ENCODE results near the gene BSX. TPM values are rescaled to one million over a fixed set of nuclear protein-coding genes. Genes with fewer than 3 reads are reported as not detected.

The BSX gene
- total RNA-seq, 1 experiment from 2014 or later: not detected

- H3K9me3 ChIP-seq (replicated peaks): no peaks in the 10 kb centered on the region
- no peaks in the 10 kb centered on the region for H3K27me3 ChIP-seq
- H3K27ac ChIP-seq: no peak overlapping the region
- H3K4me1 ChIP-seq: no peaks in the 10 kb centered on the region
- H3K4me3 ChIP-seq: no peak overlapping the region
- H3K36me3 ChIP-seq: no peaks in the 10 kb centered on the region
- DNase-seq: no peak
Measured at GRCh38 chr11:122978299-122978620, 3.4 kb downstream of the BSX start.

GRCh38 chr11:122977470-122978298 is 4.0 kb downstream of the BSX start:
- no peaks in the 10 kb centered on the region for H3K9me3 ChIP-seq (replicated peaks)
- H3K27ac ChIP-seq: no peak overlapping the region
- H3K36me3 ChIP-seq: no peaks in the 10 kb centered on the region
- H3K4me1 ChIP-seq: no peaks in the 10 kb centered on the region
- no peak overlapping the region for H3K4me3 ChIP-seq
- no peaks in the 10 kb centered on the region for H3K27me3 ChIP-seq
- DNase-seq: no peak

GRCh38 chr11:122976734-122977469 is 4.7 kb downstream of the BSX start:
- Histone ChIP-seq H3K36me3 (no peaks in the 10 kb centered on the region), H3K27me3 (no peaks in the 10 kb centered on the region), H3K4me1 (no peaks in the 10 kb centered on the region), H3K4me3 (no peak overlapping the region), H3K27ac (no peak overlapping the region), H3K9me3 (replicated peaks) (no peaks in the 10 kb centered on the region)
- no peak for DNase-seq

GRCh38 chr11:122976061-122976733 is 5.4 kb downstream of the BSX start:
- Histone ChIP-seq H3K27me3 (no peaks in the 10 kb centered on the region), H3K27ac (no peak overlapping the region), H3K9me3 (replicated peaks) (no peaks in the 10 kb centered on the region), H3K36me3 (no peaks in the 10 kb centered on the region), H3K4me1 (no peaks in the 10 kb centered on the region), H3K4me3 (no peak overlapping the region)
- DNase-seq: no peak

- Histone ChIP-seq H3K27me3 (no peaks in the 10 kb centered on the region), H3K36me3 (no peaks in the 10 kb centered on the region), H3K9me3 (replicated peaks) (no peaks in the 10 kb centered on the region), H3K4me1 (no peaks in the 10 kb centered on the region), H3K27ac (no peak overlapping the region), H3K4me3 (no peak overlapping the region)
- DNase-seq: no peak
Measured at GRCh38 chr11:122963961-122964360, 17.7 kb downstream of the BSX start.

GRCh38 chr11:122954455-122954854 is 27.2 kb downstream of the BSX start:
- Histone ChIP-seq H3K27me3 (no peaks in the 10 kb centered on the region), H3K9me3 (replicated peaks) (no peaks in the 10 kb centered on the region), H3K36me3 (no peaks in the 10 kb centered on the region), H3K4me1 (no peaks in the 10 kb centered on the region), H3K27ac (no peak overlapping the region), H3K4me3 (no peak overlapping the region)
- DNase-seq: peak; percentile 6

GRCh38 chr11:122951211-122951610 is 30.4 kb downstream of the BSX start:
- Histone ChIP-seq H3K36me3 (no peaks in the 10 kb centered on the region), H3K27me3 (no peaks in the 10 kb centered on the region), H3K27ac (no peak overlapping the region), H3K9me3 (replicated peaks) (no peaks in the 10 kb centered on the region), H3K4me1 (no peaks in the 10 kb centered on the region), H3K4me3 (no peak overlapping the region)
- DNase-seq: no peak

GRCh38 chr11:122938557-122938956 is 43.1 kb downstream of the BSX start:
- no peak for DNase-seq
- no peaks in the 10 kb centered on the region for H3K27me3 ChIP-seq
- no peaks in the 10 kb centered on the region for H3K9me3 ChIP-seq (replicated peaks)
- H3K27ac ChIP-seq: no peak overlapping the region
- H3K36me3 ChIP-seq: no peaks in the 10 kb centered on the region
- no peak overlapping the region for H3K4me3 ChIP-seq
- H3K4me1 ChIP-seq: no peaks in the 10 kb centered on the region

- no peaks in the 10 kb centered on the region for H3K4me1 ChIP-seq
- H3K36me3 ChIP-seq: no peaks in the 10 kb centered on the region
- no peaks in the 10 kb centered on the region for H3K27me3 ChIP-seq
- DNase-seq: no peak
- no peaks in the 10 kb centered on the region for H3K9me3 ChIP-seq (replicated peaks)
- H3K27ac ChIP-seq: no peak overlapping the region
- H3K4me3 ChIP-seq: no peak overlapping the region
Measured at GRCh38 chr11:122937983-122938382, 43.7 kb downstream of the BSX start.

GRCh38 chr11:122933416-122933815 is 48.2 kb downstream of the BSX start:
- DNase-seq: no peak
- Histone ChIP-seq H3K4me1 (no peaks in the 10 kb centered on the region), H3K36me3 (no peaks in the 10 kb centered on the region), H3K27me3 (no peaks in the 10 kb centered on the region), H3K4me3 (no peak overlapping the region), H3K9me3 (replicated peaks) (no peaks in the 10 kb centered on the region), H3K27ac (no peak overlapping the region)

GRCh38 chr11:122931510-122931909 is 50.1 kb downstream of the BSX start:
- no peaks in the 10 kb centered on the region for H3K9me3 ChIP-seq (replicated peaks)
- no peak overlapping the region for H3K4me3 ChIP-seq
- H3K4me1 ChIP-seq: no peaks in the 10 kb centered on the region
- no peak for DNase-seq
- no peak overlapping the region for H3K27ac ChIP-seq
- no peaks in the 10 kb centered on the region for H3K36me3 ChIP-seq
- no peaks in the 10 kb centered on the region for H3K27me3 ChIP-seq

Other genes with a start within 250 kb of the BSX start
- gene CRTAM, start 143.3 kb downstream of the BSX start, total RNA-seq (2014; rRNA removed; shearing (Covaris generic)): not detected in 2 replicates
- not detected in 2 replicates for gene JHY, start 99.1 kb downstream of the BSX start, total RNA-seq (2014; rRNA removed; shearing (Covaris generic))
- 2,768 and 2,819 TPM in 2 replicates for gene HSPA8, start 80.3 kb upstream of the BSX start, total RNA-seq (2014; rRNA removed; shearing (Covaris generic))
- 16.1 and 17.3 TPM in 2 replicates for gene CLMP, start 213.4 kb upstream of the BSX start, total RNA-seq (2014; rRNA removed; shearing (Covaris generic))

Data from SJCRH30 (cell line).